Hematopoietic multipotent progenitor cell (in vitro differentiated cells): ENCODE results near the gene TBX4. TPM values are rescaled to one million over a fixed set of nuclear protein-coding genes. Genes with fewer than 3 reads are reported as not detected.

Source experiments
- DNase-seq, 3 donors: peaks; one replicate each; pipeline ENCODE4 v3.0.0-alpha.2; 2011 to 2015; ENCODE audit warnings: low read depth in 2 of 3, low spot score in 2 of 3
- total RNA-seq: library from RNA; depleted of rRNA; stranded (reverse); fragments of >200 nt; gene quantifications from one replicate; pipeline ENCODE4 v1.2.3, GENCODE V29; 2012

The TBX4 gene
- total RNA-seq, 1 donor = not detected

DNA sequence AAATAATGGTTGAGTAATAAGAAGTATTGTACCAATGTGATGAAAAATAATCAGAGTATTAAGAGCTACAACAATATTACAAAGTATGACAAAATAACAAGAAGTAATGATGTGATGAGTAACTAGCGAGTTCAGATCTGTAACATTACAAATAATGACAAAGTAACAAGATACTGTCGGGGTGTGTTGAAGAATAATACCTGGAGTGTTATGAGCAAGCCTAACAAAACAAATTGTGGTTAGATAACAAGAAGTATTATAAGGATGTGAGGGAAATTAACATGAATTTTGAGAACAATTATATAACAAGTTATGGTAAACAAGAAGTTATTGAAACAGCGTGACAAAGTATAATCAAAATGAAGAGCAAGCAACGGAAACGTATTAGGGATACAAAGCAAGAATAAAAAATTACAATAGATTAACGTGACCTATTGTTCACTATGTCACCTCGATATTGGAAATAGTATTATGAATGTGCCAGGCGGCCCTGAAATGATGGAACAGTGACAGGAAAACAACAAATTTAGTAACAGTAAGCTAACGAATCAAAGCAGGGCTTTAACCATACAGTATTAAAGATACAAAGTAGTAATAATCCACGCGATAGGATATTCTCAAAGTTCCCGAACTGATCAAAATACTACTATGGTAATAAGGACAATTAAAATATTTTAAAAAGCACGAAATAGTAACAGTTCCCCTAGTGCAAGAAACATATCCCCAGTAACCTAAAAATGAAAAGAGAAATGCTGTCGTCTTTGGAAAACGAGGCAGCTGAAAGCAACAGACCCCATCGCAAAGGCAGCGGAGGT lies 1.6 kb downstream of the TBX4 start:
- peak in 1 of 3 donors; percentile 52 for DNase-seq

DNA sequence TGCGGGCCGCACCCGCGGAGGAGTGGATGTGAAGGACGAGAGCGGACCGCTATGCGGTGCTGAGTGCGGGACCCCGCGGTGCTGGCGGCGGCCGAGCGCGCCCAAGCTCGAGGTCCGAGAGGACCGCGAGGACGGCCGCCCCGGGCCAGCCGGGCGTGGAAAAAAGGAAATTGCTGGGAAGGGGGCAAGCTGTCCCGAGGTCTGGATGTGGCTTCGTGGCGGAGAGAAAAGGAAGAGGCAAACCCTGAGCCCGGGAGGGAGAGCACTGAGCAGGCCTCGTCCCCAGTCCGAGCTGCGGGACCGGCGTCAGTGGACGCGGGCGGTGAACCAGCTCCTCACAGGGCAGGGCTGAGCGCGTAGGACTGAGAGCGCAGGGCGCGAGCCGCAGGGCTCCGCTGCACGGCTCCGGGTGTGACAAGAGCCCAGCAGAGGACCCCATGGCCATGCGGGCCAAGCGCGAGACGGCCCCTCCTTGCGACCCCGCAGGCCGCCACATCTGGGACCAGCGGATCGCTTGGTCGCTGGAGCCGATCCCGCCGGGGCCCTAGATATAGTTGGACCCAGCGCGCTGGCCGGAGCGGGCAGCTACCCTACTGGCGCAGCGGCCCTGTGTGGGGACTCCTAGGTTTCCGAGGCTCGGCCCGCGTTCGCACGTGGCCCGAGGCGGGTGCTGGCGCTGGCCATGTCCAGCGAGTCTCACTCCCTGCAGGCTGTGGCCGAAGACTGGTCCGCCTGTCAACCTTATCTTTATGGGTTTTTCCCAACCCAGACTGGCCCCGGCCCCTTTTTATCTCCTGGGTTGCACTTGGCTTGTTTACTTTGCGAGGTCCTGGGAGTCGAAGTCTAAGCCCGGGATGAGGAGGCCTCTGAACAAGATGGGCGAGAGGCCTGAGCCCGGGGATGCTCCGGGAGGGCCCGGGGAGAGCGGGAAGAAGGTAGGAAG lies 2.4 kb downstream of the TBX4 start:
- peak in 1 of 3 donors; percentile 28 for DNase-seq

DNA sequence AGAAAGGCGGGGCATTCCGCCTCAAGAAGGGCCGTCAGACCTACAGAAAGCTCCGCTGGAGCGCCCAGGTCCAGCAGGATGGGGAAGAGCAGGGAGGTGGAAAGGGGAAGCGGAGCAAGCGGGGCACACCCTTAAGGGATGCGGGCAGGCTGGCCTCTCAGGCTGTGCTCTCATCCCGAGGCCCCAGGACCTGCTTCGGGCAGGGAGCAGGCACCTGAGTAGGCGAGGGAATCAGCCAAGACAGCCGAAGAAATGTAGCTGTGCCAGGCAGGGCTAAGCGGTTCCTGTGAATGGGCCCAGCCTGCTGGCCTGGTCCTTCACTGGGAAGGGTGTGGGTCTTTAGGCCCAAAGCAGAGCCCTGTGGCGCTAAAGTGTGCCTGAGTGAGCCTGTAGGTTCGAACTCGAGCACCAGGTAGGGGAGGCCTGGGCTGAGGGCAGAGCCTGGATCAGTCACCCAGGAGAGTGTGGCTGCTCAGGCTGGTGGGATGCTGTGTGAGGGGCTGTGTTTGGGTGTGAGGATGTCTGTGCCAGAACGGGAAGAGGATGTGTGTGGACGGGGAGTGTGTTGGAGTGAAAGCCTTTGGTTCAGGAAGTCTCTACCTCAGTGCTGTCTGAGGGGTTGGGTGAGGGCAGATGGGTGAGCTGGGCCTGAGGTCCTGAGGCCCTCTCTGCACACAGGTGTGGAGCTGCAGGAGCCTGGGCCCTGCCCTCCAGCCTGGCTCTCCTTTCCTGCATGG lies 3.3 kb downstream of the TBX4 start:
- no peak for DNase-seq

DNA sequence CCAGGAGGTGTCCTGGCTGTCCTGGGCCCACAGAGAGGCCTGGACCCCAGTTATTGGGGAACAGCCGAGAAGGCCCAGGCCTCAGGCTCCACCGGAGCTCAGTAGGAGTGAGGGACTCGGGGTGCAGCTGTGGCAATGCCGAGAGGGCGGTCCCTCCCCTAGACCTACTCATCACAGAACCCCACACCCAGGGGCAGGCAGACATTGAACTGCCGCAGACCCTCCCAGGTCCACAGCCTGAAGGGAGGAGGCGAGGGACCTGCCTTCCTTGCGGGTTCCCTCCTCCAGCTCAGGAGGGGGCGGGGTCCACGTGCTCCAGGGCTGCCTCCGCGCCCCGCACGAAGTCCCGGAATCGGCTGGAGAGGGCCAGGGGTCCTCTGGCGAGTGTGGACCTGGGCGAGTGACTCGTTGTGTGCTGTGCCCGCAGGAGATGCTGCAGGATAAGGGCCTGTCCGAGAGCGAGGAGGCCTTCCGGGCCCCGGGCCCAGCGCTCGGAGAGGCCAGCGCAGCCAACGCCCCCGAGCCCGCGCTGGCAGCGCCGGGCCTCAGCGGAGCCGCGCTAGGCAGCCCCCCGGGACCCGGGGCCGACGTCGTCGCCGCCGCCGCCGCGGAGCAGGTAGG lies 3.9 kb downstream of the TBX4 start:
- no peak for DNase-seq

DNA sequence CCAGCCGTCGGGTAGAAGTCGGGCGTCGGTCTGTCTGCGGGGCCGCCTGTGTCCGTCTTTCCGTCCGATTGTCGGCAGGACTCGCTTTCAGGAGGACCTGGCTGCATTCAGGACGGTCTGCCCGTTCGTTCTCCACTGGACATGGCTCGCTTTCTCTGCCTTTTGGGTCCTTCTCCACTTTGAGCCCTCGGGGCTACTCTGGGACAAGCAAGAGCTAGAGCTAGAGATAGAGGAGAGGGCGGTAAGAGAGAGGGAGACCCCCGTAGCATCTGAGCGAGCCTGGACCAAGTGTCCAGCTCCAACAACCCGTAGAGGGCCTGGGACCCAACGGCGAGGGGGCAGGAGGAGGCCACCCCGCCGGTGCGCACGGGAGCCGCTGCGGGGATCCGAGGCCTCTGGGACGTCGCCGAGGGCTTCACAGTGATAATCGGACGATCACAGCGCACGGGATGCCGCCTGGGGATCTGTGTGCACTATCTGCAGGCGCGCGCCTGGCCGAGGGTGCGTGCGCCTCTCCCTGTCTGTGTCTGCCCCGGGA lies 4.5 kb downstream of the TBX4 start:
- DNase-seq = no peak

DNA sequence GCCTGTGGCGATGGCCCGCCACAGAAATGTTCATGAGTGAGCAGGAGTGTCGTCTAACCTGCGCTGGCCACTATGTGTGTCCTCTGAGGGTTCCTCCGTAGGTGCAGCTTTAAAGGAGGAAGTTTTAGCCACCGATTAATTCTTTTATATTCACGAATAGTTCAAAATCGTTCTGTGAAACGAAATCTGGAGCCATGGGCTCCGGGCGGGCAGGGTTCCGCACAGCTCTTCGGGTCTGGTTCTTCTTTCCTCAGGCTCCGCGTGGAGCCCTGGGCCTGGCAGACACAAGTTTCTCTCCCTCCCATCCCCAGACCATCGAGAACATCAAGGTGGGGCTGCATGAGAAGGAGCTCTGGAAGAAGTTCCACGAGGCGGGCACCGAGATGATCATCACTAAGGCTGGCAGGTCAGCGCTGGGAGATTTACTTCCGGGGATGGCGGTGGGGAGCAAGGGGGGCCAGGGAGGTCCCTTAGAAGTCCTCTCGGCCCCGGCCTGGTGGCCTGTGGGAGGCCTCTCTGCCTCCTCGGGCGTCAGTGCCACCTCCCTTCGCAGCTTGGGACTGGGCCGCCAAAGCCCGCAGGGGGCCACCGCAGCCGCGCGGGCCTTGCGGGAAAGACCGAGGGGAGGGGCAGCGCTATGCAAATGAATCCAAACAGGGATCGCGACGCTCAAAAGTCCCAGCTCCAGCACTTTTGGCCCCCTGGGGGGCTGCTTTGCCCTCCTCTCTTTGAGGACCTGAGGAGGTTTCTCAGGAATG lies 5.2 kb downstream of the TBX4 start:
- DNase-seq = peak in 1 of 3 donors; percentile 19

DNA sequence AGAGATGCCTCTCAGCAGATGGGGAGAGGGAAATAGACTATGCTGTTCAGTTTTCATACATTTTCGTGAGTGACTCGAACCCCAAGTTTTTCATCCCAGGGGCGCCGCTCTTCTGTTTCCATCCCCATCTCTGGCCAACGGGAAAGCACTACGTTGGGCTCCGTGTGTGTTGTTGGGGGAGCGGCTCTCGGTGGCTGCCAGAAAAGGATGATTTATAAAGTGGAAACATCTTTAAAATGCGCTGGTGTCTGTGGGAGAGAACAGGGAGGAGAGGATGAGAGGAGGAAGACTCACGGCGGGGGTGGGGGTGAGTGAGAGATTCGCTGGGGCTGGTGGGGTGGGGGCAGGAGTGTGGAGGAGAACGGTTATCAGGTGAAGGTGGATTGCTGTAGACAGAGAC lies 5.8 kb downstream of the TBX4 start:
- DNase-seq = no peak

DNA sequence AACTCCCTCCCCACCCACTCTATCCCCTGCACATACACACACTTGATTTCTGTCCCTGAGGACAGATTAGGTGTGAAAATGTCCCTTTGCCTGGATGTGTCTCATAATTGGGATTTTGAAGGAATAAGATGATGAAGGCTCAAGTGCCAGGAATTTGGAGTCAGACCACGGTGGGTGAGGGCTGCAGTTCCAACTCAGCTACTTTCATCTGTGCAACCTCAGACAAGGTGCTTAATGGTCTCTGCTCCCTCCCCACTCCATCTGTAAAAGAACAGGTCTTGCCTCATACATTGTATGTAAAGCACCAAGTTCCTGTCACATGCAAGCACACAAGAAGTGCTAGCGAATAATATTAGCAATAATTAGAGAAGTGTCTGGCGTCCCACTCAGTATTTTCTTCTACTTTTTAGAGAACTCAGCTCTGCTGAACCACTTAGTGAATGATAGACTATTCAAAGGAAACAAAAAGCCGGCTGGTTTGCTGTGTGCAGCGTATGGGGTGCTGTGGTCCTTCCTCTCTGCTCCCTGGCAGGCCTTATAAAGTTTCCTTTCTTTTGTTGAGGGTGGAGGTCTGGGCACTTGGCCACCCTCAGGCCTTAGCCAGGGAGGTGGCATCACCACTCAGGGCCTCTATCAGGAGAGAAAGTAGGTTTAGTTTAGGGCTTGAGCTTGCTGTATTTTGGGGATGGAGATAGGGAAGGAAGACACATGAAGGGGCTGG lies 6.4 kb downstream of the TBX4 start:
- peak in 1 of 3 donors; percentile 29 for DNase-seq

DNA sequence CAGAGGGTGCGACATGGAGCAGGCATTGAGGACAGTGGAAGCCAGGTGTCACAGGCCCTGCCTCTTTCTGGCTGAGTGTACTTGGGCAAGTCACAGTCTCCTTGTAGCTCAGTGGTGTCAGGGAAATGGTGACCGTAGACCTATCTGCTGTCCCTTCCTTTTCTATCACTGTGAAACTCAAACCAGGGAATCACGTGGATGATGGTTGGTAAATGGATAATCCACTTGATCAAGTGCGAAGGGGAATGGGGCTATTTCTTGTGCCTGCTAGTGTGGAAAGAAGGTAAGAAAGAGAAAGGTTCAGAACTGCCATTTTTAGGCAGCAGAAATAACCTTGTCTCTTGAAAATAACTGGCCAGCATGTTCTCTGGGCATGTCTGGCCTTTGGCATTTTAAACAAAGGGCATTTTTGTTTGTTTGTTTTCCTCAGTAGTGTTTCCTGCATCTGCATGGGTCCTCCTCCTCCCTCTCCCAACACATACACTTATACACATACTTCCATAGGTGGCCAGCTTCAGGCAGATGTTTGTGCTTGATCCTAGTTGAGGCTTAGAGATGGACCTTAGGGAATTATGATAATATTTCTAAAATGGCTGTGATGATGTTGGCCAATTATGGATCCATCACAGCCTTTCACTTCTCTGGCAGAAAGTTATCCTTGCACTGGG lies 7.1 kb downstream of the TBX4 start:
- no peak for DNase-seq

DNA sequence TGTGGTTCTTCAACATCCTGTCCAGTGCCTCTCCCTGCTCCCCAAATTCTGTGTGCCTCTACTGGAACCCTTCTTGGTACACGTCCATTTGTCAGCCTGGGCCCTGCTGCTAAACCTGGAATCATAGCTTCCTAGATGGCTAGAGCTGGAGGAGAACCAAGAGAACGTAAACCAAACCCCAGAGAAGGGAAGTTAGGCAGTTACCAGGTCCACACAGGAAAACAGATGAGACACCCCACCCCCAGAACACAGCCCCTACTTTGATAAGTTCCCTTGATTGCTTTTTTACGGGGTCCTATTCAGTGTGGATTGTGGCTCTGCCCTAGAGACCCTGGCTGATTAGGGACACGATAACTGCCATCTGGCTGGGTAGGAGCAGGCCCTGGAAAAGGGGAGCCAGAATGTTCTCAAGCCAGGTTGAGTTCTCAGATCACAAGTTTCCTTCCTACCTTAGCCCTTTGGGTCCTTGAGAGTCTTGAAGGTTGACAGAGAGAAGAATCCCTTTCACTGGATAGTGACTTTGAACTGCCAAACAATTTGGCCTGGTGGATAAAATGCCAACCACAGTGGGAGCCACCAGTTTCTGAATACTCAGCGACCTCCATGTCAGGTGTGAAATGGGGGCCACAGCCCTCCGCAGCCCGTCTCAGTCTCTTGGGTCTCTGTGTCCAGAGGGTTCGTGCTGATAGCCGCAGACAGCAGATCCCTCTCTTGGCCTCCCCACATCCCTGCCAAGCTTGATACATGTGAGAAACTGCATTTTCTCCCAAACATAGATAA lies 7.9 kb downstream of the TBX4 start:
- no peak for DNase-seq

DNA sequence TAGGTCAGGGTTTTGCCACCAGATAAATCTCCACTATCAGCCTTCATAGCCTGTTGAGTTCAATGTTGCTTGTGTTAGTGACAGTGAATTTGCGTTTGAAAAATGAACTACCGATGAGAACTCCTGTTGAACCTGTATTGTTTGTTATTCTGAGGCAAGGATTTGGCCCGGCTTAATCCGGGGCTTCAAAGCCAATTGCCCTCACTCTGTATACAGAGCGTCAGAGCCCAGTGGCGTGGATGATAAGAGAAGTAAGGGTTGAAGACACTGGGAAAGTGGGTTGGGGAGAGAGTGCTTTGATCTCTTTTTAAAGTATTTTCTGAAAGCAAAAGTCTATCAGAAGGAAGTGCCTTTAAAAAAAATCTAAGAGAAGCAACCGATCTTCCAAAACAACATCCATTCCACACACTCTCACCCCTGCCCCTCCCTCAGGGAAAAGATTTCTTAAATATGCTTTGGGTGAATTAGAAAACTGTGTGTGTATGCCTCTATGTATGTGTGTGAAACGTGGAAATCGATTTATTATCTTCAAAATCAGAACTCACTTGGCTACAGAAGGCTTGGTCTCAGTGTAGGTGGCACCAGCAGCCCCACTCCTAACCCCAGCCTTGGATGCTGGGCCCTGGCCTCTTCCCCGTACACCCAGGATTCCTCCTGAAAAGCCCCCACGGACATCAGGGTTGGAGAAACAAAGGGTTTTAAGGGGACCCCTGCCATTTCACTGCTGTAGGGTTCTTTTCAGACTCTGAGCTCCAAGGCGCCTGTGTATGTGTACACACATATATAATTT lies 8.8 kb downstream of the TBX4 start:
- no peak for DNase-seq

DNA sequence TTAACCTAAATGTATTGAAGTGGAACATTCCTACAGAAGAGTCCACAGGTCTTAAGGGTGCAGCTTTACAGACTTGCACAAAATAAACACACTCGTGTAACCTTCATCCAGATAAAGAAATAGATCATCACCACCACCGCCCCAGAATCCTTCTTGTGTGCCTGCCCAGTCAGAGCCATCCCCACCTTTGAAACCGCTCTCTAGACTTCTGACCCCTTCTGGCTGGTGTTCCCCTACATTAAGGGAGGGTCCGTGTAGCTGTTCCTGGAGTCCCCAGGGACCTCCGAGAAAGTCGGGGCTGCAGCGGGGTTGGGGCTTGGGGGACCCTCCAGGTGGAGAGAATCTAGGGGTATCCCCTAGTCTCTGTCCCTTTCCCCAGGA lies 9.4 kb downstream of the TBX4 start:
- DNase-seq = no peak

DNA sequence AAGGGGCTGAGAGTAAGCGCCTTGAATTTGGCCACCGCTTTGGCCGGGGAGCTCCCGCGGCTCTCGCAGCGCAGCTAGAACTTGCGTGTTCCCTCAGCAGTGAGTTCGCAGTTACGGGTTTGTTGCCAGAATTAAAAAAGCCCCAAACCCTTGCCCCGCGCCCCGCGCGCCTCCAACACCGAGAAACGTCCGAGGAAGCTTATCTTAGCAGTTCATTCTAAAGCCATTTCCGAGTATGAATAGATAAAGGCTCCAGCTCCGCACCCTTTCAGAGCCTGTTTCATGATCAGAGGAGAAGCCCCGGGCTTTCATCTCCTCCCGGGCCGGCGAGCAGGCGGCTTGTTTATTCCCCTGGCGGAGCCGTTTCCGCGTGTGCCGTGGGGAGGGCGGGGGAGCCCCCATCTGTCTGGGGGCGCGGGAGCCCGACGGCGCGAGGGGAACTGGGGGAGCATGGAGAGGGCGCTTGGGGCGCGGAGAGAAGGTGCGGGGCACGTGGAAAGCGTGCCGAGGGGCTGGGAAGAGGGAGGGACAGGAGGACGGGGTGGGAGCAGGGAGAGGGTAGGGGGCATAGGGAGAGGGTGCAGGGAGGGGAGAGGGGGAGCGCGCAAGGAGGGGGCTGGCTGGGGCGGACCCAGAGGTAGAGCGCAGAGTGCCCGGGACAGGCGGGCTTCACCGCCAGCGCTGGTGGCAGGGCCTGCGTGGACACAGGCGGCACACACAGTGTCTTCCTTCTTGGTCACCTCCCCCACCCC lies 9.9 kb downstream of the TBX4 start:
- DNase-seq = peak in 1 of 3 donors; percentile 40

DNA sequence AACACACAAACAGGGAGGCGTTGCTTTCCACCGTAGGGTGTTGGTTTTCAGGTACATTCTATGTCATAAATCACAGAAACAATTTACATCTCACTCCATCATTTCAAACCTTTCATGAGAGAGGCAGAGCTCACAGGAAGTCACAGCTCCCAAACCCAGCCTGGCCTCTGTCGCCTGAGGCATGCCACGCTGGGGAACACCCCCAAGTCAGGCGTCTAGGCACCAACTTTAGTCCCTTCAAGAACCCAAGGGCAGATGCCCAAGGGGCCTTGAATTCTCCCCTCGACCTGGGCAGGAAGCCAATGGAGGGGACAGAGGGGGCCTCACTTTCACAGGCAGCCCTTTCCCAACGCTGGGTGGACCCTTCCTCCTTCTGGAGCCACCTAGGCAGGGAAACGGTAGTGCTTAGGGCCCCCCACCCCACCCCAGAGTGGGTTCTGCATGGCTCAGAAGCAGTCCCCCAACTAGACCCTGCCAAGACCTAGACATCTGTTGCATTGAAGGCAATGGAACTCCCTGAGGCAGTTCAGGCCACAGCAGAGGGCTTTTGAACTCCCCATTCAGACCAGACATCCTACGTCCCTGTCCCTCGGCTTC lies 10.6 kb downstream of the TBX4 start:
- no peak for DNase-seq

DNA sequence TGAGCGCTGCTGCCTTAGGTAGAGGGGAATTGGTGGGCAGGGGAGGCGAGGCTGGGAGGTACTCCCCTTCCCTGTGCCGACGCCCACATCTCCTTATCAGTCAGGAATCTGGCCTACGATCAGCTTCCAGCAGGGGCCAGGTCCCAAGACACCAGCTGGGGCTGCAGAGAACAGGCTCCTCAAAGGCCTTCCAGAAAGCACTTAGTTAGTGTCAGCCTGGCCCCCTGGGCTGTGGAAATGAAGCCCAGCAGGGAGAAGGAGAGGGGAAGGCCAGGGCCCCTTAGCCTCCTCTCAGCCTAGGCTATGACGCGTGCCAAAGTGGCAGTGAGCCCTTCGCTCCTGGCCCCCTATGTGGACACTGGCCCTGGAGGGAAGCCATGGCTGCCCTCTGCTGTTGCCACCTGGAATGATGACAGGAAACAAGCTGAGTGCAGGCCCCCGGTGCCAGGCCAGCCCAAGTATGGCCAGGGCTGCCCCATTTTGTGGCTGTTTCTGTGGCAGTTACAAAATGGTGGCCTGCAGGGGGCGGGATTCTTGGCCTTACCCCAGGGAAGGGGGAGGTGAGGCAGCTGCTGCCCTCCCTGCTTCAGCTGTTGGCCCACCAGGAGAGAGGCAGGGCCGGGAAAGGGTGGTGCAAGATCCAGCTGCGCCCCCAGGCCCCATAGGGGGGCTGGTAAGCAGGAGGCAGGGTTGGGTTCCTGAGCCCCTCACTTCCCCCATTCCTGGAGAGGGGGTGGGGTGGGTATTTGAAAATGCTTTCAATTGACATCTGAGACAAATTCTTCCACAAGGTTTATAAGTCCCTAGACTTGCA lies 11.3 kb downstream of the TBX4 start:
- no peak for DNase-seq
